Erythroblast (primary cell): ENCODE data around the gene ZNF592.

Experiments used
- GATA1 ChIP-seq: IDR thresholded peaks from 2 replicates; pipeline ENCODE4 v1.6.1; 2011; ENCODE audit warnings: low read depth, mild to moderate bottlenecking, control low read depth, low read length, moderate library complexity
- POLR2A ChIP-seq: IDR thresholded peaks from 2 replicates; pipeline ENCODE4 v1.6.1; 2011; ENCODE audit warnings: mild to moderate bottlenecking, low read length

- TF ChIP-seq POLR2A (no peak), GATA1 (no peak)
Measured at GRCh38 chr15:84721371-84721770, 27.0 kb upstream of the ZNF592 start.
